Mammary epithelial cell (primary cell): ENCODE data around the gene LEMD3.

Source experiments
- CTCF ChIP-seq, 2 donors: IDR thresholded peaks in 1 of 2; conservative IDR thresholded peaks in 1 of 2; 2 replicates each; pipeline ENCODE4 v1.5.1; 2011 to 2012; ENCODE audit warnings: inconsistent platforms in 2 of 2, low read length in 2 of 2, mild to moderate bottlenecking in 2 of 2, control low read depth in 1 of 2, low read depth in 1 of 2; ENCODE audit not compliant: insufficient read depth in 1 of 2; ENCODE audit errors: extremely low read depth in 1 of 2
- EZH2 ChIP-seq: IDR thresholded peaks from 2 replicates; pipeline ENCODE4 v1.6.1; 2012; ENCODE audit warnings: low read length, inconsistent platforms, borderline replicate concordance

GRCh38 chr12:65292241-65292640 is 122.9 kb downstream of the LEMD3 start:
- TF ChIP-seq EZH2, result no peak
- no peak for TF ChIP-seq CTCF (conservative IDR thresholded peaks at IDR 0.05 in 1 of 2, IDR thresholded peaks at IDR 0.05 in 1 of 2; ENCODE audit: extremely low read depth in 1 of 2, insufficient read depth in 1 of 2, low read depth in 1 of 2, low read length in 2 of 2)
